Measurements from ENCODE around the gene DTX3. TPM values are rescaled to one million over a fixed set of nuclear protein-coding genes. Genes with fewer than 3 reads are reported as not detected.

Gene DTX3
- total RNA-seq, 1 experiment from 2014 or later: 11.9 TPM

GRCh38 chr12:57577981-57578758 is 26.5 kb upstream of the DTX3 start:
- intact Hi-C loops (cut with micrococcal nuclease): no loop called here
- Histone ChIP-seq H3K9me3 (ENCODE audit: low read length) (no peaks in the 10 kb centered on the region), H3K36me3 (ENCODE audit: low read depth, low read length) (no peaks in the 10 kb centered on the region), H3K4me3 (ENCODE audit: low read length) (no peak overlapping the region), H3K4me1 (ENCODE audit: insufficient read depth, low read length) (peaks cover 9% of the 10 kb centered on the region), H3K9ac (ENCODE audit: low read length) (no peak overlapping the region), H4K20me1 (ENCODE audit: low read length) (no peaks in the 10 kb centered on the region), H3F3A (ENCODE audit: low read length, unreplicated experiment) (no peaks in the 10 kb centered on the region), H3K9me2 (replicated peaks; ENCODE audit: low read length) (no peaks in the 10 kb centered on the region), H3K79me2 (ENCODE audit: low read length) (no peaks in the 10 kb centered on the region), H3K27me3 (ENCODE audit: low read length) (no peaks in the 10 kb centered on the region), H3K27ac (ENCODE audit: low read length) (no peak overlapping the region), H2AFZ (ENCODE audit: low read length) (no peak overlapping the region), H3K4me2 (ENCODE audit: low read length) (no peak overlapping the region)
- no peak for DNase-seq
- POLR2A ChIA-PET (ENCODE audit: unreplicated experiment): no interaction called here
- no TSS peak for BruUV-seq (replicated peaks)
- CTCF ChIA-PET: no interaction called here
- TF ChIP-seq EZH2phosphoT487 (IDR thresholded peaks at IDR 0.05; ENCODE audit: borderline replicate concordance, low read length) (no peak), CTCF (conservative IDR thresholded peaks at IDR 0.05; ENCODE audit: low read depth, low read length) (no peak), EZH2 (IDR thresholded peaks at IDR 0.05; ENCODE audit: low read length, unreplicated experiment) (no peak)
- no peak for ATAC-seq

- H2AFZ ChIP-seq (ENCODE audit: low read length): no peak overlapping the region
- no peaks in the 10 kb centered on the region for H3K79me2 ChIP-seq (ENCODE audit: low read length)
- intact Hi-C loops (cut with micrococcal nuclease): no loop called here
- H3K4me3 ChIP-seq (ENCODE audit: low read length): no peak overlapping the region
- ChIA-PET CTCF (no interaction called here), POLR2A (ENCODE audit: unreplicated experiment) (no interaction called here)
- no peaks in the 10 kb centered on the region for H4K20me1 ChIP-seq (ENCODE audit: low read length)
- no peaks in the 10 kb centered on the region for H3K9me3 ChIP-seq (ENCODE audit: low read length)
- H3K9me2 ChIP-seq (replicated peaks; ENCODE audit: low read length): no peaks in the 10 kb centered on the region
- H3K4me1 ChIP-seq (ENCODE audit: insufficient read depth, low read length): peaks cover 9% of the 10 kb centered on the region
- H3K27ac ChIP-seq (ENCODE audit: low read length): no peak overlapping the region
- H3K27me3 ChIP-seq (ENCODE audit: low read length): no peaks in the 10 kb centered on the region
- H3K9ac ChIP-seq (ENCODE audit: low read length): no peak overlapping the region
- no peaks in the 10 kb centered on the region for H3F3A ChIP-seq (ENCODE audit: low read length, unreplicated experiment)
- BruUV-seq (replicated peaks): no TSS peak
- TF ChIP-seq CTCF (conservative IDR thresholded peaks at IDR 0.05; ENCODE audit: low read depth, low read length) (no peak), EZH2 (IDR thresholded peaks at IDR 0.05; ENCODE audit: low read length, unreplicated experiment) (no peak), EZH2phosphoT487 (IDR thresholded peaks at IDR 0.05; ENCODE audit: borderline replicate concordance, low read length) (no peak)
- no peak for DNase-seq
- no peak for ATAC-seq
- no peak overlapping the region for H3K4me2 ChIP-seq (ENCODE audit: low read length)
- H3K36me3 ChIP-seq (ENCODE audit: low read depth, low read length): no peaks in the 10 kb centered on the region
Observed at GRCh38 chr12:57579011-57579410, 25.6 kb upstream of the DTX3 start.
